Transverse colon (tissue), 4 donors: ENCODE measurements around the gene SEMA4A.

Experiments
- CTCF ChIP-seq, 5 experiments: fragments of 200-600 bp in 3 of 5; fragments of 450-650 bp in 2 of 5; sonication (generic) in 3 of 5; IDR thresholded peaks; 1 replicate in 2 of 5; 2 replicates in 3 of 5; pipeline ENCODE4 v1.5.1; 2016 to 2017; ENCODE audit warnings: antibody characterized with exemption in 5 of 5, inconsistent platforms in 3 of 5, mild to moderate bottlenecking in 2 of 5, moderate library complexity in 1 of 5
- EP300 ChIP-seq: sonication (generic); formaldehyde crosslinking; IDR thresholded peaks from one replicate; pipeline ENCODE4 v1.6.1; 2017; ENCODE audit warnings: antibody characterized with exemption, low read depth
- POLR2A ChIP-seq: fragments of 450-650 bp; IDR thresholded peaks from one replicate; pipeline ENCODE4 v1.6.1; 2016; ENCODE audit warnings: antibody characterized with exemption, mild to moderate bottlenecking, moderate library complexity
- POLR2AphosphoS5 ChIP-seq, 3 donors: sonication (generic); formaldehyde crosslinking; IDR thresholded peaks; one replicate each; pipeline ENCODE4 v1.6.1; 2016; ENCODE audit warnings: antibody characterized with exemption in 3 of 3

DNA sequence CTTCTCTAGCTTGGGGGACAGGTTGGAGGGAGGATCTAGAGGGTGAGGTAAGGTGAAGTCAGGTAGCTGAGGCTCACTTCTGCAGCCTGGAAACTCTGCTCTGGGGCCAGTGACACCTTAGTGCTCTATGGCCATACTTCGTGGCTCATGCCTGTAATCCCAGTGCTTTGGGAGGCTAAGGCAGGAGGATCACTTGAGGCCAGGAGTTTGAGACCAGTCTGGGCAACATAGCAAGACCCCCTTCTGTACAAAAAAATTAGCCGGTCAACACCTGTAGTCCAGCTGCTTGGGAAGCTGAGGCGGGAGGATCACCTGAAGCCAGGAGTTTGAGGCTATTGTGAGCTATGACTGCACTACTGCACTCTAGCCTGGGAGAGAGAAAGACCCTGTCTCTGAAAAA lies 33.1 kb upstream of the SEMA4A start:
- TF ChIP-seq CTCF (IDR thresholded peaks at IDR 0.05) (no peak), POLR2A (no peak), EP300 (no peak), POLR2AphosphoS5 (IDR thresholded peaks at IDR 0.05) (no peak)
